CD14-positive monocyte (primary cell): ENCODE data around the gene PAIP2. TPM values are rescaled to one million over a fixed set of nuclear protein-coding genes. Genes with fewer than 3 reads are reported as not detected.

Experiments
- DNase-seq, 3 donors: peaks; one replicate each; pipeline ENCODE4 v3.0.0-alpha.2; 2011 to 2022
- H2AFZ ChIP-seq: 2 replicates; pipeline ENCODE4 v1.6.0; 2012; ENCODE audit warnings: mild to moderate bottlenecking, low read depth, low read length, inconsistent platforms; ENCODE audit not compliant: insufficient read depth, poor library complexity, severe bottlenecking
- H3K27ac ChIP-seq, 2 donors: 1 replicate in 1 of 2; 2 replicates in 1 of 2; pipeline ENCODE4 v1.5.1; 2012 to 2013; ENCODE audit warnings: low read length in 2 of 2, control low read depth in 1 of 2, inconsistent platforms in 1 of 2, low read depth in 1 of 2, mild to moderate bottlenecking in 1 of 2
- H3K27me3 ChIP-seq, 2 donors: one replicate each; pipeline versions ENCODE4 v1.6.0 to v1.6.1; 2011 to 2013; ENCODE audit warnings: low read length in 2 of 2; ENCODE audit not compliant: control insufficient read depth in 2 of 2, insufficient read depth in 2 of 2
- H3K36me3 ChIP-seq, 2 donors: replicated peaks in 1 of 2; 1 replicate in 1 of 2; 2 replicates in 1 of 2; pipeline versions ENCODE4 v1.5.1 to v1.6.1; 2012 to 2013; ENCODE audit warnings: low read length in 2 of 2, control low read depth in 1 of 2, inconsistent platforms in 1 of 2, mild to moderate bottlenecking in 1 of 2; ENCODE audit not compliant: insufficient read depth in 2 of 2, control insufficient read depth in 1 of 2
- H3K4me1 ChIP-seq, 2 donors: 1 replicate in 1 of 2; 2 replicates in 1 of 2; pipeline versions ENCODE4 v1.5.1 to v1.6.1; 2012 to 2013; ENCODE audit warnings: low read length in 2 of 2, control low read depth in 1 of 2, inconsistent platforms in 1 of 2, mild to moderate bottlenecking in 1 of 2, moderate library complexity in 1 of 2; ENCODE audit not compliant: insufficient read depth in 2 of 2, control insufficient read depth in 1 of 2
- H3K4me2 ChIP-seq: replicated peaks from 2 replicates; pipeline ENCODE3; 2012; ENCODE audit warnings: low read length, moderate library complexity, mild to moderate bottlenecking; ENCODE audit not compliant: poor library complexity, severe bottlenecking; ENCODE audit errors: extremely low read depth
- H3K4me3 ChIP-seq, 3 experiments: fragments of 200-600 bp in 1 of 3; sonication (generic) in 1 of 3; replicated peaks in 1 of 3; 1 replicate in 2 of 3; 2 replicates in 1 of 3; pipeline ENCODE4 v1.5.1; 2011 to 2013; ENCODE audit warnings: low read length in 3 of 3, mild to moderate bottlenecking in 3 of 3, control low read depth in 2 of 3, low read depth in 2 of 3, inconsistent platforms in 1 of 3, moderate library complexity in 1 of 3
- H3K79me2 ChIP-seq: 2 replicates; pipeline ENCODE4 v1.6.0; 2012; ENCODE audit warnings: mild to moderate bottlenecking, control low read depth, inconsistent platforms, low read length, moderate library complexity; ENCODE audit not compliant: insufficient read depth
- H3K9ac ChIP-seq: 2 replicates; pipeline ENCODE4 v1.6.0; 2017; ENCODE audit warnings: low read length, mild to moderate bottlenecking; ENCODE audit not compliant: insufficient read depth, poor library complexity, severe bottlenecking
- H3K9me3 ChIP-seq, 2 donors: replicated peaks in 1 of 2; 1 replicate in 1 of 2; 2 replicates in 1 of 2; pipeline versions ENCODE4 v1.5.1 to v1.6.1; 2012 to 2013; ENCODE audit warnings: low read length in 2 of 2, control low read depth in 1 of 2; ENCODE audit not compliant: control insufficient read depth in 1 of 2, insufficient read depth in 1 of 2
- H4K20me1 ChIP-seq: 2 replicates; pipeline ENCODE4 v1.6.0; 2012; ENCODE audit warnings: mild to moderate bottlenecking, low read length, control low read depth, moderate library complexity; ENCODE audit not compliant: insufficient read depth
- H3K27ac Mint-ChIP-seq, 7 donors: one replicate each; pipeline ENCODE4 v1.8.0; 2020; ENCODE audit warnings: mild to moderate bottlenecking in 7 of 7, mixed read lengths in 7 of 7, moderate library complexity in 6 of 7, inconsistent platforms in 2 of 7
- H3K27me3 Mint-ChIP-seq, 3 donors: one replicate each; pipeline ENCODE4 v1.8.0; 2021 to 2022; ENCODE audit warnings: low read depth in 3 of 3, mild to moderate bottlenecking in 3 of 3, mixed read lengths in 3 of 3, moderate library complexity in 3 of 3, inconsistent platforms in 1 of 3
- H3K36me3 Mint-ChIP-seq, 2 donors: one replicate each; pipeline ENCODE4 v1.8.0; 2020; ENCODE audit warnings: mixed read lengths in 2 of 2, inconsistent platforms in 1 of 2, mild to moderate bottlenecking in 1 of 2
- H3K4me1 Mint-ChIP-seq: one replicate; pipeline ENCODE4 v1.8.0; 2020; ENCODE audit warnings: mild to moderate bottlenecking, mixed read lengths
- H3K4me3 Mint-ChIP-seq, 2 donors: one replicate each; pipeline ENCODE4 v1.8.0; 2020; ENCODE audit warnings: mild to moderate bottlenecking in 2 of 2, mixed read lengths in 2 of 2, moderate library complexity in 1 of 2
- H3K9me3 Mint-ChIP-seq, 7 donors: one replicate each; pipeline ENCODE4 v1.8.0; 2020 to 2022; ENCODE audit warnings: mixed read lengths in 7 of 7, mild to moderate bottlenecking in 6 of 7, moderate library complexity in 6 of 7, inconsistent platforms in 2 of 7
- CTCF ChIP-seq: fragments of 200-600 bp; IDR thresholded peaks from one replicate; pipeline ENCODE4 v1.8.0; 2022; ENCODE audit warnings: antibody characterized with exemption, mild to moderate bottlenecking
- WGBS: methylation state at CpG from one replicate; pipeline ENCODE4 v1.1.5; 2013; ENCODE audit warnings: missing lambda C conversion rate; ENCODE audit not compliant: insufficient coverage; 5-methylcytosine and 5-hydroxymethylcytosine counted together
- intact Hi-C, 2 donors: fragments of 100-400 bp; cut with micrococcal nuclease; formaldehyde crosslinking; loops; one replicate each; pipeline versions ENCODE4 v1.15.0 to v1.15.1; 2023
- polyA plus RNA-seq, 3 donors: library from polyadenylated mRNA; depleted of rRNA in 1 of 3; unstranded in 2 of 3; stranded (reverse) in 1 of 3; fragments of 300-500 nt in 2 of 3; fragments of >200 nt in 1 of 3; fragmentation: Illumina TruSeq in 2 of 3; gene quantifications; 1 replicate in 2 of 3; 2 replicates in 1 of 3; pipeline ENCODE4 v1.2.3, GENCODE V29; 2012 to 2021

Gene PAIP2
- polyA plus RNA-seq, 3 donors = 68.3 to 325 (median 313) TPM

DNA sequence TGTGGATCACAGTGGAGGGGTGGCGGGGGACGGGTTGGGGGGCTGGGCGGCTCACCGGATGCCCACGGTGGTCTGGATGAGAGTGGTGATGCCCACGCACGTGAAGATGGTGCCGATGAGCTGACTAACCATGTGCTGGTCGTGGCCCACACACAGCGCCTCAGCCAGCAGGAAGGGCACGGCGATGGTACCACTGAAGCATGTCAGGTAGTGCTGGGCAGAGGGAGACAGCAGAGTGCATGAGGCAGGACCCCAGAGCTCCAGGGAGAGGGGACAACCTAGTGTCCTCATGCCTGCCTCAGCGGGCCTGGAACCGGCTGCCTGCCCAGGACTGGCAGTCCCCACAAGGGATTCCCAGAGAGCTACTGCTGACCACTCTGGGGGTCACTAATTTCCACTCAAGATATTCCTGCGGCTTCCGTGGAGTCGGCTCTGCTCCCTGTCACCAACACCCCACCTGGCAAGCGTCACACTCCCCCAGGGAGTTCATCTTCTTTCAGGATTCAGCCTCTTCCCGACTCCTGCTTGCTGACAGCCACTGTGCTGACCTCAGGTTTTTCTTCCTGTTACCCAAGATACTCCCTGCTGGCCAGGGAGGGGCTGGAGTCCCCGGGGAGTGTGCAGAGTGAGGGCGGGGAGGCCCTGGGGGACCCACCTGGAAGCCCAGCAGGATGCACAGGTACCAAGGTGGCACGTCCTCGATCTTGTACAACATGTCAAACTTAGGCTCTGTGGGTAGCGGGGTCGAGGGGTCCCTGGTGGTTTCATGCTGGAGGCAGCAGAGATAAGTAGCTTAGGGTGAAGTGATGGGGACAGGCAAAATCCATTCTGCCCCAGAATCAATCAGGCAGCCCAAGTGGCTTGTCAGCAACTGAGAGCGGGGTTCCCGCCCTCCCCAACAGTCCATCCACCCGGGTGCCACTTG, 40.4 kb downstream of the PAIP2 start:
- Histone ChIP-seq H3K4me2 (no peak overlapping the region), H2AFZ (no peak overlapping the region), H3K9ac (no peak overlapping the region), H4K20me1 (no peaks in the 10 kb centered on the region), H3K4me3 (no peak overlapping the region), H3K36me3 (no peaks in the 10 kb centered on the region), H3K27ac (no peak overlapping the region), H3K9me3 (no peaks in the 10 kb centered on the region), H3K4me1 (peaks cover 19 to 23% of the 10 kb centered on the region in 2 donors), H3K79me2 (no peaks in the 10 kb centered on the region), H3K27me3 (no peaks in the 10 kb centered on the region)
- intact Hi-C loops = no loop called here
- Mint-ChIP-seq H3K4me3 (no peak overlapping the region), H3K9me3 (no peaks in the 10 kb centered on the region), H3K27ac (peak overlapping the region in 1 of 7 donors; percentile 27), H3K4me1 (peaks cover 23% of the 10 kb centered on the region), H3K36me3 (peaks cover under 1 to 1% of the 10 kb centered on the region in 2 donors), H3K27me3 (peaks cover 0 to 12% (median under 1%) of the 10 kb centered on the region in 3 donors)
- TF ChIP-seq CTCF = no peak
- 91% methylated on average over 20 of the region's 28 CpGs for WGBS
- no peak for DNase-seq

DNA sequence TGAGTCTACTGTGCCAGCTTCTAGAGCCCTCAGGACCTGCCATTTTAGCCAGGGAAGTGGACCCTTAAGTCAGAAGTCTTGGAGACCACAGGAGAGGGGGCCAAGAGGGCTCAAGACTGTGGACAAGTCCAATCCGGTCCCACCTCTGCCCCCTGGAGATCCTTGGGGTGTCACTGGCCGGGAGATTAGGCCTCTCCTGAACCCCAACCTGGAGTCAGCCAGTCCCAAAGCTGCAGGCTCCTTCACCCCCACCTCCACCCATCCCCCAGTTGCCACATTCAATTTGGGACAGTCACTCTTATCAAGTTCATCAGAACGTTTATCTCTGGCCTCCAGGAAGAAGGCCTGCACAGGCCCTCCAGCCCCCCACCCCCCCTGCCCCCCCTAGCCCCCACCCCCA, 41.2 kb downstream of the PAIP2 start:
- no peak overlapping the region for H3K4me3 Mint-ChIP-seq
- Histone ChIP-seq H3K27me3 (no peaks in the 10 kb centered on the region), H3K4me1 (peaks cover 19 to 23% of the 10 kb centered on the region in 2 donors), H3K36me3 (no peaks in the 10 kb centered on the region), H3K27ac (no peak overlapping the region), H3K4me2 (no peak overlapping the region), H3K4me3 (no peak overlapping the region), H3K79me2 (no peaks in the 10 kb centered on the region), H3K9me3 (no peaks in the 10 kb centered on the region), H2AFZ (no peak overlapping the region), H3K9ac (no peak overlapping the region), H4K20me1 (no peaks in the 10 kb centered on the region)
- H3K27me3 Mint-ChIP-seq = peaks cover 0 to 11% (median 6%) of the 10 kb centered on the region in 3 donors
- TF ChIP-seq CTCF = no peak
- no peaks in the 10 kb centered on the region for H3K9me3 Mint-ChIP-seq
- peak overlapping the region in 1 of 7 donors; percentile 27 for H3K27ac Mint-ChIP-seq
- intact Hi-C loops = no loop called here
- H3K36me3 Mint-ChIP-seq = no peaks in the 10 kb centered on the region
- 100% methylated on average over 2 of the region's 3 CpGs for WGBS
- no peak for DNase-seq
- peaks cover 23% of the 10 kb centered on the region for H3K4me1 Mint-ChIP-seq
